Measurements from ENCODE around the gene TBC1D22B. TPM values are rescaled to one million over a fixed set of nuclear protein-coding genes. Genes with fewer than 3 reads are reported as not detected.

The TBC1D22B gene
- total and polyA plus RNA-seq, 2 experiments from 2014 or later, result 5.0 to 8.3 TPM

DNA sequence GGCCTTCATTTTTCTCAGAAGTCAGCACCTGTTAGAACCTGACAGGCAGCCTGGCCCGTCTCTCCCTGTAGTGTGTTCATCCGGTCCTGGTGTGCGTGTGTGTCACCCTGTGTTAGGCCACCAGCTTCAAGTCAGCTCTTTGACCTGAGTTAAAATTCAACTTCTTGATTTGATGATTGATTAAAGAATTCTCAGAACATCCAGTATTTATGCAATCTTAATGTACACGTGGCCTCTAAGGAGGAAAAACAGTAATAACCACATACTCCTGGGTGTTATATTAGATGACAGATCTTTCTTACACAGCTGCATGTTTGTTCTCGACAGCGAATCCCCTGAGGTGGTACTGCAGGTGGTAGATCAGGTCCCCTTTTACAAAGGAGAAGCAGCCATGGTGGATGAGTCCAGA, 19.4 kb downstream of the TBC1D22B start:
- in situ Hi-C loops (cut with MboI), result no loop called here
- Histone ChIP-seq H3K4me2 (ENCODE audit: unreplicated experiment) (no peak overlapping the region), H3K79me2 (ENCODE audit: insufficient read depth) (peaks cover 66% of the 10 kb centered on the region), H3K27ac (no peak overlapping the region), H3K9me2 (ENCODE audit: insufficient read depth) (no peaks in the 10 kb centered on the region), H2AFZ (no peak overlapping the region), H3K4me3 (no peak overlapping the region), H4K20me1 (ENCODE audit: insufficient read depth) (no peaks in the 10 kb centered on the region), H3K9me3 (ENCODE audit: low read depth) (no peaks in the 10 kb centered on the region), H3F3A (ENCODE audit: insufficient read depth) (peaks cover 7% of the 10 kb centered on the region), H3K36me3 (ENCODE audit: low read depth) (no peaks in the 10 kb centered on the region), H3K4me1 (ENCODE audit: insufficient read depth) (peaks cover 13% of the 10 kb centered on the region), H3K27me3 (replicated peaks; ENCODE audit: insufficient read depth) (no peaks in the 10 kb centered on the region), H3K9ac (no peak overlapping the region)
- DNase-seq, result no peak
- 91 to 93% methylated on average over 6 of the region's 6 CpGs for WGBS, 2 experiments (ENCODE audit: low coverage in 1 of 2, low lambda C conversion rate in 2 of 2, missing lambda C conversion rate in 2 of 2)
- TF ChIP-seq EZH2 (IDR thresholded peaks at IDR 0.05; ENCODE audit: insufficient read depth, poor library complexity, severe bottlenecking) (no peak), EZH2phosphoT487 (IDR thresholded peaks at IDR 0.05; ENCODE audit: insufficient read depth, low read depth) (no peak)

DNA sequence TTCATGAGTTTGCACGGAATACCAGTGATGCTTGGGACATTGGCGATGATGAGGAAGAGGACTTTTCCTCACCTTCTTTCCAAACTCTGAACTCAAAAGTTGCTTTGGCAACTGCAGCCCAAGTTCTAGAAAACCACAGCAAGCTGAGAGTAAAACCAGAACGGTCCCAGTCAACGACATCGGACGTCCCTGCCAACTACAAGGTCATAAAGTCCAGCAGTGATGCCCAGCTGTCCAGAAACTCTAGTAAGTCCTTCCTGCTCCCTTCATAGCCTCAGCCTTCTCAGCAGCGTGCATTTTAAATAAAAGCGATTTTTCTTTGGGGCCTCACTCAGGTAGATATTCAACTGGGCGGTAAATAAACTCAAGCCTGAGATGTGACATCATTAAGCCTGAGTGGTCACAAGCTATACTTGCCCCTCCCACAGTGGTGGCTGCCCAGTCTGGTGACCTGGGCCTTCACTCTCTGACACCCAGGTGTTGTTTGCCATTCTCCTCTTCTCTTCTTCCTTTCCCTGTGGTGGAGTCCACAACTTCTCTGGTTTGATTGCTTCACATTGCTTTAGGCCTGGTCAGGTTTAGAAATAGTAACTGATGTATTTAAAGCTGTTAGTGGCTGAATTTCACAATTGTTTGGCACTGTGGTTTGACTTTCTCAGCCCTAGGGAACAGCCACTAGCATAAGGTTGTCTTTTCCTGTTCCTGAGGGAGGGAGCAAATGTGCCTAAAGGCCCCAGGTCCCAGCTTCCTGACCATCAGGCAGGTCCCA, 22.0 kb downstream of the TBC1D22B start:
- Histone ChIP-seq H3K4me2 (ENCODE audit: unreplicated experiment) (peak overlapping the region; percentile 20), H3K4me1 (ENCODE audit: insufficient read depth) (peaks cover 24% of the 10 kb centered on the region), H3K36me3 (ENCODE audit: low read depth) (peaks cover 16% of the 10 kb centered on the region; the same call in 1 of the 2 replicates), H3K9ac (peak overlapping the region; percentile 46; the same call in 1 of the 2 replicates), H3K9me2 (ENCODE audit: insufficient read depth) (no peaks in the 10 kb centered on the region), H3K79me2 (ENCODE audit: insufficient read depth) (peaks cover 56% of the 10 kb centered on the region), H3K4me3 (no peak overlapping the region), H2AFZ (no peak overlapping the region), H4K20me1 (ENCODE audit: insufficient read depth) (no peaks in the 10 kb centered on the region), H3F3A (ENCODE audit: insufficient read depth) (peaks cover 7% of the 10 kb centered on the region), H3K27ac (peak overlapping the region; percentile 60), H3K27me3 (replicated peaks; ENCODE audit: insufficient read depth) (no peaks in the 10 kb centered on the region), H3K9me3 (ENCODE audit: low read depth) (no peaks in the 10 kb centered on the region)
- 96% methylated on average over 9 of the region's 9 CpGs for WGBS, 2 experiments (ENCODE audit: low coverage in 1 of 2, low lambda C conversion rate in 2 of 2, missing lambda C conversion rate in 2 of 2)
- TF ChIP-seq EZH2 (IDR thresholded peaks at IDR 0.05; ENCODE audit: insufficient read depth, poor library complexity, severe bottlenecking) (no peak), EZH2phosphoT487 (IDR thresholded peaks at IDR 0.05; ENCODE audit: insufficient read depth, low read depth) (no peak)
- in situ Hi-C loops (cut with MboI), result no loop called here
- DNase-seq, result peak; percentile 79

DNA sequence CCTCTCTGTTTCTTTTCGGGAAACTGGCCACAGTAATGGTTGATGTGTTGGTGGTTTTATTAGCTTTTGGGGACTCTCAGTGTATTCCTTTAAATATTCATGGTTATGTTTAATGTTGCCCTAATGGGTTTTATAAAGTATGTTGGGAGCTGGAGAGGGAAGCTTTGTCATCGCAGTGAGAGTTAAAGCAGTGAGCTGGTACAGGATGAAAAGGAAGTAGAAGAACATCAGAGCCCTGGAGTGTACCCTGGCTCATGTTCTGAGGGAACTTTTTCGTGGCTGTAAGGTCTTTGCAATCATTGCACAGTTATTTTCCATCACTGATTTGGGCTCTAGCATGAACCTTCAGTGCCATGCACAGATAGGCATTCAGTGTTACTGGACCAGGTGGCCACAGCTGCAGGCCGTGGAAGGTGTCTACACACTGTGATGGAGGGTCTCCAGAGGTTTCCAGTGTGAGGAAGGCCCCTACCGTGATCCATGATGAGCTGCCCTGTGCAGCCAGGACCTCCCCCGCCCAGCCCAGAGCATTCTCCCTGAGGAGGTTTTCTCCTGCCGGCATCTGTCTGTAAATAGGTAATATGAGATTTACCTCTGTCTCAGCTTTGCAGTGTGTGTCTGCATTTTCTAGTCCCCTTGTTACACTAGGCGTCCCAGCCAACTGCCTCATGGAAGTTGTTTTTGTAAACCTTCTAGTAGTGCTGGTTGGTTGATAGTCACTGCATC, 22.8 kb downstream of the TBC1D22B start:
- TF ChIP-seq EZH2 (IDR thresholded peaks at IDR 0.05; ENCODE audit: insufficient read depth, poor library complexity, severe bottlenecking), result no peak
- TF ChIP-seq EZH2phosphoT487 (IDR thresholded peaks at IDR 0.05; ENCODE audit: insufficient read depth, low read depth), result no peak
- H3K4me1 ChIP-seq (ENCODE audit: insufficient read depth), result peaks cover 24% of the 10 kb centered on the region
- peaks cover 21% of the 10 kb centered on the region for H3K36me3 ChIP-seq (ENCODE audit: low read depth)
- WGBS, 2 experiments (ENCODE audit: low coverage in 1 of 2, low lambda C conversion rate in 2 of 2, missing lambda C conversion rate in 2 of 2), result 89 to 95% methylated on average over 8 of the region's 8 CpGs
- H3K9me3 ChIP-seq (ENCODE audit: low read depth), result no peaks in the 10 kb centered on the region
- peak overlapping the region; percentile 46; the same call in 1 of the 2 replicates for H3K9ac ChIP-seq
- no peaks in the 10 kb centered on the region for H3K9me2 ChIP-seq (ENCODE audit: insufficient read depth)
- H3F3A ChIP-seq (ENCODE audit: insufficient read depth), result peaks cover 7% of the 10 kb centered on the region
- no peaks in the 10 kb centered on the region for H4K20me1 ChIP-seq (ENCODE audit: insufficient read depth)
- peaks cover 50% of the 10 kb centered on the region for H3K79me2 ChIP-seq (ENCODE audit: insufficient read depth)
- H3K27ac ChIP-seq, result peak overlapping the region; percentile 60
- H3K4me2 ChIP-seq (ENCODE audit: unreplicated experiment), result no peak overlapping the region
- in situ Hi-C loops (cut with MboI), result no loop called here
- H2AFZ ChIP-seq, result no peak overlapping the region
- no peaks in the 10 kb centered on the region for H3K27me3 ChIP-seq (replicated peaks; ENCODE audit: insufficient read depth)
- H3K4me3 ChIP-seq, result no peak overlapping the region
- peak; percentile 12 for DNase-seq

DNA sequence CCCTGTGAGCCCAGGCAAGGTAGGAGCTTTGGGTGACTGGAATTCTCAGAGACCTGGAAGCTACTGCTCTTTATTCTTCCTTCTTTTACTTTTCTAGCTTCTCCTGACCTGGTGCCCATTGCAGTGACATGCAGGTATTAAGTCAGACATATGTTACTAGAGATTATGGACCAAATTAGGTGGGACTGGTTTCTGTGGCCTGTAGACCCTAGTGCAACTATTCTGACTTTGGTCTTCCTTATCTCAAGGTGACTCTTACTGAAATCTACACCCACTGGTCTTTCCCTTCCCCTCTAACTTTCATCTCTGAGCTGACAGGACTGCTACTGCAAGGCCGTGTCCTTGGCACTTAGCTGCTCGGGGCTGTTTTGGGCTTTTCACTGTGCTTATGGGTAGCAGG, 24.8 kb downstream of the TBC1D22B start:
- in situ Hi-C loops (cut with MboI), result no loop called here
- TF ChIP-seq EZH2phosphoT487 (IDR thresholded peaks at IDR 0.05; ENCODE audit: insufficient read depth, low read depth) (no peak), EZH2 (IDR thresholded peaks at IDR 0.05; ENCODE audit: insufficient read depth, poor library complexity, severe bottlenecking) (no peak)
- Histone ChIP-seq H2AFZ (no peak overlapping the region), H3K4me2 (ENCODE audit: unreplicated experiment) (no peak overlapping the region), H3K4me3 (no peak overlapping the region), H3K9me3 (ENCODE audit: low read depth) (no peaks in the 10 kb centered on the region), H3K36me3 (ENCODE audit: low read depth) (peaks cover 32% of the 10 kb centered on the region), H3K79me2 (ENCODE audit: insufficient read depth) (peaks cover 29% of the 10 kb centered on the region), H3K9me2 (ENCODE audit: insufficient read depth) (no peaks in the 10 kb centered on the region), H3K27me3 (replicated peaks; ENCODE audit: insufficient read depth) (no peaks in the 10 kb centered on the region), H3F3A (ENCODE audit: insufficient read depth) (peaks cover 7% of the 10 kb centered on the region), H4K20me1 (ENCODE audit: insufficient read depth) (no peaks in the 10 kb centered on the region), H3K27ac (no peak overlapping the region), H3K9ac (no peak overlapping the region), H3K4me1 (ENCODE audit: insufficient read depth) (peaks cover 24% of the 10 kb centered on the region)
- WGBS, 2 experiments (ENCODE audit: low coverage in 1 of 2, low lambda C conversion rate in 2 of 2, missing lambda C conversion rate in 2 of 2), result 93 to 95% methylated on average over 2 of the region's 2 CpGs
- DNase-seq, result no peak
